22Rv1 (cell line): ENCODE measurements around the gene CAPN15.

Experiments
- H3K27ac ChIP-seq: fragments of 450-650 bp; 2 replicates; pipeline ENCODE4 v1.5.1; 2017
- CTCF ChIP-seq: fragments of 450-650 bp; IDR thresholded peaks from 2 replicates; pipeline ENCODE4 v1.5.1; 2017; ENCODE audit warnings: mild to moderate bottlenecking
- ZFX ChIP-seq: fragments of 450-650 bp; IDR thresholded peaks from 2 replicates; pipeline ENCODE4 v1.6.1; 2017; ENCODE audit warnings: antibody characterized with exemption, borderline replicate concordance

The CAPN15 gene

GRCh38 chr16:552171-552570 is 24.7 kb downstream of the CAPN15 start:
- TF ChIP-seq ZFX (no peak), CTCF (no peak)
- H3K27ac ChIP-seq: no peak overlapping the region

- no peak overlapping the region for H3K27ac ChIP-seq
- TF ChIP-seq CTCF: no peak
- TF ChIP-seq ZFX: no peak
Measured at GRCh38 chr16:553601-554296, 26.2 kb downstream of the CAPN15 start.

- no peak overlapping the region for H3K27ac ChIP-seq
- no peak for TF ChIP-seq ZFX
- no peak for TF ChIP-seq CTCF
Measured at GRCh38 chr16:554297-554621, 26.7 kb downstream of the CAPN15 start.

- TF ChIP-seq ZFX (no peak), CTCF (no peak)
- no peak overlapping the region for H3K27ac ChIP-seq
Measured at GRCh38 chr16:554640-555365, 27.3 kb downstream of the CAPN15 start.

- TF ChIP-seq ZFX (no peak), CTCF (no peak)
- no peak overlapping the region for H3K27ac ChIP-seq
Measured at GRCh38 chr16:555528-556473, 28.3 kb downstream of the CAPN15 start.

- TF ChIP-seq CTCF (no peak), ZFX (no peak)
- H3K27ac ChIP-seq: no peak overlapping the region
Measured at GRCh38 chr16:556474-557173, 29.1 kb downstream of the CAPN15 start.
